ENCODE measurements around the gene CCDC178. TPM values are rescaled to one million over a fixed set of nuclear protein-coding genes. Genes with fewer than 3 reads are reported as not detected.

Gene CCDC178
- total RNA-seq, 2 donors from 2014 or later = 3.2 to 5.9 TPM

- Histone ChIP-seq H3K36me3 (no peaks in the 10 kb centered on the region), H3K4me1 (replicated peaks) (no peaks in the 10 kb centered on the region), H3K4me3 (no peak overlapping the region), H3K27me3 (replicated peaks; ENCODE audit: insufficient read depth) (no peaks in the 10 kb centered on the region), H3K27ac (no peak overlapping the region), H3K9me3 (no peaks in the 10 kb centered on the region)
- WGBS = 94% methylated on average over 1 of the region's 1 CpG
- no peak for DNase-seq (ENCODE audit: low spot score)
- intact Hi-C loops (cut with DNase I) = no loop called here
- no peak for TF ChIP-seq POLR2AphosphoS5 (IDR thresholded peaks at IDR 0.05)
- no peak for TF ChIP-seq CTCF (IDR thresholded peaks at IDR 0.05)
- no peak for TF ChIP-seq POLR2A (IDR thresholded peaks at IDR 0.05)
Observed at GRCh38 chr18:32975163-32975436, 465.4 kb downstream of the CCDC178 start.

GRCh38 chr18:32974421-32975162 lies 465.9 kb downstream of the CCDC178 start:
- no peak overlapping the region for H3K27ac ChIP-seq
- no peaks in the 10 kb centered on the region for H3K36me3 ChIP-seq
- intact Hi-C loops (cut with DNase I) = no loop called here
- WGBS = 64% methylated on average over 4 of the region's 4 CpGs
- no peak overlapping the region for H3K4me3 ChIP-seq
- no peaks in the 10 kb centered on the region for H3K4me1 ChIP-seq (replicated peaks)
- TF ChIP-seq POLR2A (IDR thresholded peaks at IDR 0.05) (no peak), CTCF (IDR thresholded peaks at IDR 0.05) (no peak), POLR2AphosphoS5 (IDR thresholded peaks at IDR 0.05) (no peak)
- no peaks in the 10 kb centered on the region for H3K9me3 ChIP-seq
- no peaks in the 10 kb centered on the region for H3K27me3 ChIP-seq (replicated peaks; ENCODE audit: insufficient read depth)
- DNase-seq (ENCODE audit: low spot score) = no peak

GRCh38 chr18:32968248-32968647 lies 472.3 kb downstream of the CCDC178 start:
- Histone ChIP-seq H3K36me3 (no peaks in the 10 kb centered on the region), H3K9me3 (no peaks in the 10 kb centered on the region), H3K4me1 (replicated peaks) (no peaks in the 10 kb centered on the region), H3K27ac (no peak overlapping the region), H3K4me3 (no peak overlapping the region), H3K27me3 (replicated peaks; ENCODE audit: insufficient read depth) (no peaks in the 10 kb centered on the region)
- 93% methylated on average over 2 of the region's 2 CpGs for WGBS
- TF ChIP-seq CTCF (IDR thresholded peaks at IDR 0.05) (no peak), POLR2A (IDR thresholded peaks at IDR 0.05) (no peak), POLR2AphosphoS5 (IDR thresholded peaks at IDR 0.05) (no peak)
- DNase-seq (ENCODE audit: low spot score) = no peak
- intact Hi-C loops (cut with DNase I) = no loop called here

- TF ChIP-seq POLR2AphosphoS5 (IDR thresholded peaks at IDR 0.05) (no peak), POLR2A (IDR thresholded peaks at IDR 0.05) (no peak), CTCF (IDR thresholded peaks at IDR 0.05) (no peak)
- no peak overlapping the region for H3K27ac ChIP-seq
- intact Hi-C loops (cut with DNase I) = no loop called here
- no peaks in the 10 kb centered on the region for H3K9me3 ChIP-seq
- no peak for DNase-seq (ENCODE audit: low spot score)
- no peak overlapping the region for H3K4me3 ChIP-seq
- no peaks in the 10 kb centered on the region for H3K27me3 ChIP-seq (replicated peaks; ENCODE audit: insufficient read depth)
- no peaks in the 10 kb centered on the region for H3K36me3 ChIP-seq
- H3K4me1 ChIP-seq (replicated peaks) = no peaks in the 10 kb centered on the region
Observed at GRCh38 chr18:32966141-32966540, 474.4 kb downstream of the CCDC178 start.

- intact Hi-C loops (cut with DNase I) = no loop called here
- H3K27ac ChIP-seq = no peak overlapping the region
- H3K4me1 ChIP-seq (replicated peaks) = no peaks in the 10 kb centered on the region
- no peaks in the 10 kb centered on the region for H3K9me3 ChIP-seq
- no peak for DNase-seq (ENCODE audit: low spot score)
- TF ChIP-seq POLR2AphosphoS5 (IDR thresholded peaks at IDR 0.05) = no peak
- TF ChIP-seq CTCF (IDR thresholded peaks at IDR 0.05) = no peak
- TF ChIP-seq POLR2A (IDR thresholded peaks at IDR 0.05) = no peak
- no peaks in the 10 kb centered on the region for H3K27me3 ChIP-seq (replicated peaks; ENCODE audit: insufficient read depth)
- H3K4me3 ChIP-seq = no peak overlapping the region
- no peaks in the 10 kb centered on the region for H3K36me3 ChIP-seq
- WGBS = 84% methylated on average over 5 of the region's 5 CpGs
Observed at GRCh38 chr18:32961538-32961937, 479.0 kb downstream of the CCDC178 start.

All from prostate gland (tissue), 2 donors.